Mesendoderm (in vitro differentiated cells): Measurements from ENCODE around the gene OR11H7. TPM values are rescaled to one million over a fixed set of nuclear protein-coding genes. Genes with fewer than 3 reads are reported as not detected.

Source experiments
- DNase-seq: peaks from one replicate; pipeline ENCODE4 v3.0.0; 2013
- H2AK5ac ChIP-seq: 2 replicates; pipeline ENCODE4 v1.6.1; 2013; ENCODE audit warnings: low read length, inconsistent platforms
- H2BK120ac ChIP-seq: 2 replicates; pipeline ENCODE4 v1.6.1; 2013; ENCODE audit warnings: low read depth, mild to moderate bottlenecking, low read length, moderate library complexity, mixed read lengths
- H2BK15ac ChIP-seq: replicated peaks from 2 replicates; pipeline ENCODE4 v1.6.1; 2013; ENCODE audit warnings: low read depth, mild to moderate bottlenecking, moderate library complexity
- H2BK5ac ChIP-seq: 2 replicates; pipeline ENCODE4 v1.6.1; 2013; ENCODE audit warnings: low read length, inconsistent platforms
- H3K18ac ChIP-seq: 2 replicates; pipeline ENCODE4 v1.6.1; 2013; ENCODE audit warnings: mild to moderate bottlenecking, low read length, mixed read lengths
- H3K23ac ChIP-seq: one replicate; pipeline ENCODE4 v1.6.1; 2013; ENCODE audit warnings: low read length
- H3K27ac ChIP-seq: 2 replicates; pipeline ENCODE4 v1.5.1; 2013; ENCODE audit warnings: low read depth, mild to moderate bottlenecking, inconsistent platforms, low read length, moderate library complexity
- H3K27me3 ChIP-seq: 2 replicates; pipeline ENCODE4 v1.6.1; 2013; ENCODE audit warnings: low read length, control low read depth, mild to moderate bottlenecking, inconsistent platforms; ENCODE audit not compliant: insufficient read depth, poor library complexity
- H3K36me3 ChIP-seq: 2 replicates; pipeline ENCODE4 v1.6.1; 2013; ENCODE audit warnings: low read length, inconsistent platforms; ENCODE audit not compliant: control insufficient read depth, insufficient read depth
- H3K4ac ChIP-seq: one replicate; pipeline ENCODE4 v1.6.1; 2013; ENCODE audit warnings: low read depth, mild to moderate bottlenecking, low read length, moderate library complexity
- H3K4me1 ChIP-seq: 2 replicates; pipeline ENCODE4 v1.6.1; 2013; ENCODE audit warnings: low read depth, low read length, inconsistent platforms; ENCODE audit not compliant: control insufficient read depth
- H3K4me2 ChIP-seq: 2 replicates; pipeline ENCODE4 v1.6.1; 2013; ENCODE audit warnings: low read length
- H3K4me3 ChIP-seq: 2 replicates; pipeline ENCODE4 v1.5.1; 2013; ENCODE audit warnings: mild to moderate bottlenecking, low read length
- H3K56ac ChIP-seq: one replicate; pipeline ENCODE4 v1.6.1; 2013; ENCODE audit warnings: low read length
- H3K79me1 ChIP-seq: 2 replicates; pipeline ENCODE4 v1.6.1; 2013; ENCODE audit warnings: low read length, inconsistent platforms
- H3K79me2 ChIP-seq: 2 replicates; pipeline ENCODE4 v1.6.1; 2013; ENCODE audit warnings: mild to moderate bottlenecking, low read length; ENCODE audit not compliant: control insufficient read depth, insufficient read depth
- H3K9ac ChIP-seq: 2 replicates; pipeline ENCODE4 v1.6.1; 2013; ENCODE audit warnings: low read length, inconsistent platforms
- H4K5ac ChIP-seq: one replicate; pipeline ENCODE4 v1.6.1; 2013; ENCODE audit warnings: low read length
- H4K8ac ChIP-seq: one replicate; pipeline ENCODE4 v1.6.1; 2013; ENCODE audit warnings: low read depth, mild to moderate bottlenecking, control low read depth, low read length, moderate library complexity
- WGBS: extraction: QIAGEN DNeasy Blood & Tissue Kit; methylation state at CpG from one replicate; pipeline ENCODE4 v1.1.7; 2013; ENCODE audit warnings: low lambda C conversion rate, missing lambda C conversion rate; ENCODE audit not compliant: insufficient coverage; ENCODE audit errors: extremely low coverage; 5-methylcytosine and 5-hydroxymethylcytosine counted together
- polyA plus RNA-seq, 2 experiments: library from polyadenylated mRNA; stranded (reverse); fragments of 200-250 nt; gene quantifications; one replicate each; pipeline ENCODE4 v1.2.3, GENCODE V29; 2013

The OR11H7 gene
- polyA plus RNA-seq (2013, experiment 1 of 2) = not detected
- polyA plus RNA-seq (2013, experiment 2 of 2) = not detected

DNA sequence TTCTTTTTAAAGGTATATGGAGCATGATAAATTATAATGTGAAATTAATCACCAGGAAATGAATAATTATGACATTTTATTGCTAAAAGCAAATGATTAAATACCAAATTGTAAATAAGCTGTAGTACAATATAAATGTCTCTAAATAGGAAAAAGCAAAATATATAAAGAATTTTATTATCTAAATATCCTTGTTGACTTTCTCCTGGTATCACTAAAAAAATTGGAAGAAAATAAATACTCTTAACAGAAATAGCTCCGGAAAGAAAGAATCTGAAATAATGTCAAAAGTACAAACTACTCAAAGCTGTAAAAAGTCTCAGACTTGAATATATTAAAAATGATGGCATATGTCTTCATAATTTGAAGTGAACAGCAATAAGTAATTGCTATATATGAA is at the start of gene OR11H7:
OR11H7 (plus strand) TSS at position 301 of the 400 bp plus-strand sequence.
- Histone ChIP-seq H3K4me2 (no peak within 1 kb of the TSS), H3K79me1 (no peaks in the 10 kb centered on the region), H3K9ac (no peak within 1 kb of the TSS), H4K8ac (no peak within 1 kb of the TSS), H3K18ac (no peak within 1 kb of the TSS), H2BK15ac (no peak within 1 kb of the TSS), H3K56ac (no peak within 1 kb of the TSS), H3K79me2 (no peaks in the 10 kb centered on the region), H3K23ac (no peak within 1 kb of the TSS), H3K4ac (no peak within 1 kb of the TSS), H3K36me3 (no peaks in the 10 kb centered on the region), H3K4me1 (no peaks in the 10 kb centered on the region), H2AK5ac (no peak within 1 kb of the TSS), H3K27me3 (no peaks in the 10 kb centered on the region), H2BK5ac (no peak within 1 kb of the TSS), H2BK120ac (no peak within 1 kb of the TSS), H3K27ac (no peak within 1 kb of the TSS), H4K5ac (no peak within 1 kb of the TSS), H3K4me3 (peak within 1 kb of the TSS; percentile 7)
- WGBS = no CpG with 5 or more reads among the region's 1 CpG
- DNase-seq = no peak

DNA sequence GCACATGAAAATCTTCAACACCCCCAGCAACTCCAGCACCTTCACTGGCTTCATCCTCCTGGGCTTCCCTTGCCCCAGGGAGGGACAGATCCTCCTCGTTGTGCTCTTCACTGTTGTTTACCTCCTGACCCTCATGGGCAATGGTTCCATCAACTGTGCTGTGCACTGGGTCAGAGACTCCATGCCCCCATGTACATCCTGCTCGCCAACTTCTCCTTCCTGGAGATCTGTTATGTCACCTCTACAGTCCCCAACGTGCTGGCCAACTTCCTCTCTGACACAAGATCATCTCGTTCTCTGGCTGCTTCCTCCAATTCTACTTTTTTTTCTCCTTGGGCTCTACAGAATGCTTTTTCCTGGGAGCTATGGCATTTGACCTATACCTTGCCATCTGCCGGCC is 49.6 kb upstream of the OR11H7 start:
- Histone ChIP-seq H3K4me3 (no peak overlapping the region), H3K36me3 (no peaks in the 10 kb centered on the region), H3K56ac (no peak overlapping the region), H3K18ac (no peak overlapping the region), H4K8ac (no peak overlapping the region), H3K4me2 (no peak overlapping the region), H3K79me2 (no peaks in the 10 kb centered on the region), H3K4ac (no peak overlapping the region), H2BK15ac (no peak overlapping the region), H2AK5ac (no peak overlapping the region), H3K27me3 (no peaks in the 10 kb centered on the region), H3K79me1 (no peaks in the 10 kb centered on the region), H2BK120ac (no peak overlapping the region), H3K4me1 (no peaks in the 10 kb centered on the region), H3K27ac (no peak overlapping the region), H3K9ac (no peak overlapping the region), H2BK5ac (no peak overlapping the region), H4K5ac (no peak overlapping the region), H3K23ac (no peak overlapping the region)
- no peak for DNase-seq
- no CpG with 5 or more reads among the region's 5 CpGs for WGBS

DNA sequence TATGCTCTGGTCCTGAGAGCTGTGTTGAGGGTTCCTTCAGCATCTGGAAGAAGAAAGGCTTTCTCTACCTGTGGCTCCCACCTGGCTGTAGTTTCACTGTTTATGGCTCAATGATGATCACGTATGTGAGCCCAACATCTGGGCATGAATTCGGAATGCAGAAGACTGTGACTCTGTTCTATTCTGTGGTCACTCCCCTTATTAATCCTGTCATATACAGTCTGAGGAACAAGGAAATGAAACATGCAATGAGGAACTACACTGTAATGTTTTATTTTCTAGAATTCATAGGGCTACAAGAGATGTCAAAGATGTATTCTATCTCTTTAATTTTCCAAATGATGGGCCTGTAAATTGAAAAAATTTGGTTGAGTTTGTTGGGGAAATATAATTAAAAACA is 48.9 kb upstream of the OR11H7 start:
- no peak for DNase-seq
- H3K18ac ChIP-seq = no peak overlapping the region

DNA sequence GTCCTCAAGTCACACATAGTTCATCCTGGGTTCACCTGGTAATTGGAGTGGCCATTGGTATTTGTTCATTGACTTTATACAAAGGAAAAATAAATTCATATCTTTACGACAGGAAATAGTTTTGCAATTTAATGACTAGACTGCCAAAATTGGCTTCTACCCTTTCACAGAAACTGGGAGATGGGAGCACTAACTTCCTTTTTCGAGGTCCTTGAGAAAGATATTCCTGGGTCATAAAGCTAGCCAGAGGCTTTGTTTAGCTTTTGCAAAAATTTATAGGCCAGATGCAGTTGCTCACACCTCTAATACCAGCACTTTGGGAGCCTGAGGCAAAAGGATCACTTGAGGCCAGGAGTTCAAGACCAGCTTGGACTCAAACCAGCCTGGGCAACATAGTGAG is 48.3 kb upstream of the OR11H7 start:
- WGBS = no CpG with 5 or more reads among the region's 2 CpGs
- Histone ChIP-seq H3K56ac (no peak overlapping the region), H2BK120ac (no peak overlapping the region), H4K5ac (no peak overlapping the region), H2BK15ac (no peak overlapping the region), H3K4ac (no peak overlapping the region), H3K4me3 (no peak overlapping the region), H3K36me3 (no peaks in the 10 kb centered on the region), H3K18ac (no peak overlapping the region), H4K8ac (no peak overlapping the region), H2BK5ac (no peak overlapping the region), H3K27ac (no peak overlapping the region), H2AK5ac (no peak overlapping the region), H3K79me1 (no peaks in the 10 kb centered on the region), H3K79me2 (no peaks in the 10 kb centered on the region), H3K4me1 (no peaks in the 10 kb centered on the region), H3K9ac (no peak overlapping the region), H3K23ac (no peak overlapping the region), H3K4me2 (no peak overlapping the region), H3K27me3 (no peaks in the 10 kb centered on the region)
- no peak for DNase-seq

More for the DNA sequence above, 48.9 kb upstream of the OR11H7 start:
- Histone ChIP-seq H3K36me3 (no peaks in the 10 kb centered on the region), H3K23ac (no peak overlapping the region), H3K4me2 (no peak overlapping the region), H2BK120ac (no peak overlapping the region), H2AK5ac (no peak overlapping the region), H3K56ac (no peak overlapping the region), H4K5ac (no peak overlapping the region), H3K4me1 (no peaks in the 10 kb centered on the region), H3K4ac (no peak overlapping the region), H4K8ac (no peak overlapping the region), H2BK5ac (no peak overlapping the region), H3K4me3 (no peak overlapping the region), H3K79me1 (no peaks in the 10 kb centered on the region), H3K9ac (no peak overlapping the region), H3K27ac (no peak overlapping the region), H3K27me3 (no peaks in the 10 kb centered on the region), H3K79me2 (no peaks in the 10 kb centered on the region), H2BK15ac (no peak overlapping the region)
- no CpG with 5 or more reads among the region's 2 CpGs for WGBS

DNA sequence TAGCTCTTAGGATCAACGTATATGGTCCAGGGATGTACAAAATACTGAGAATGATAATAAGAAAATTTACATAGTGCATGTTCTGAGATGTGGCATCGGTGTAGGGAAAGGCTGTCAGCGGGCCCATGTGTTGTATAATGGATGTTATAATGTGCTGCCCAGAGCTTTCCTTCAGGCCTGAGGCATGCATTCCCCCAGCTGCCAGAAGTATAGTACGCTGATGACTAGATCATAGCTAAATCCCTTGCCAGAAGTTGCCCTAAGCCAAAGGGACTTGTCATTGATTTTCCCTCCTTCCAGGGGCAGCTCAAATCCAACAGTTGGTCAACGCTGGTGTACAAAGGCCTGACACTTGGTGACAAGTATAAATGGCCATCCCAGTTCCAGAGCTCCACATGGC is 44.6 kb upstream of the OR11H7 start:
- H3K79me1 ChIP-seq = no peaks in the 10 kb centered on the region
- no CpG with 5 or more reads among the region's 5 CpGs for WGBS
- H3K18ac ChIP-seq = no peak overlapping the region
- H3K36me3 ChIP-seq = no peaks in the 10 kb centered on the region
- peak overlapping the region; percentile 8 for H3K4me3 ChIP-seq
- no peak overlapping the region for H2AK5ac ChIP-seq
- H3K4me1 ChIP-seq = no peaks in the 10 kb centered on the region
- no peak overlapping the region for H3K4ac ChIP-seq
- H3K79me2 ChIP-seq = no peaks in the 10 kb centered on the region
- H3K4me2 ChIP-seq = no peak overlapping the region
- H2BK5ac ChIP-seq = no peak overlapping the region
- H4K8ac ChIP-seq = no peak overlapping the region
- H2BK15ac ChIP-seq = no peak overlapping the region
- no peak overlapping the region for H3K23ac ChIP-seq
- no peak overlapping the region for H3K56ac ChIP-seq
- no peak overlapping the region for H3K9ac ChIP-seq
- DNase-seq = no peak
- no peak overlapping the region for H3K27ac ChIP-seq
- H2BK120ac ChIP-seq = no peak overlapping the region
- H3K27me3 ChIP-seq = no peaks in the 10 kb centered on the region
- H4K5ac ChIP-seq = no peak overlapping the region

DNA sequence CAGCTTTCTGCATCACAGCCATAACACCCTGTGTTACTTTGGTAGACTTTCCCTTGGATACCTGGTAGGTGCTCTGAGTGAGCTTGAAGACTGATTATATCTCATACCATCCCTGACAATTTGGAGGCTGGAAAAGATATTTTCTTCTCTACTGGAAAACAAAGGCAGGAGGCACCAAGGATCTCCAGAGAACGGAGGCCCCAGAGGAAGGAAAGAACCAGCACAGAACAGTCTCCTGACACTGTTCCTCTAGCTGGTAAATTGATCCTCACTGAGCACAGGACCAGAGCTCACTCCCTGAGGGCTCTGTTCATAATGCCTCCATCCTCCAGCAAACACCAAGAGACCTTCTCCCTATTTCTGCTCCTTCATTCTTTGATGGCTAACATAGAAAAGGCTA is 38.2 kb upstream of the OR11H7 start, which contains the start of gene OR11G2:
OR11G2 (plus strand) TSS at position 301 of the 400 bp plus-strand sequence. CDS start 6,542 bp downstream, outside the sequence.
- no peak within 1 kb of the TSS for H3K18ac ChIP-seq
- no peaks in the 10 kb centered on the region for H3K27me3 ChIP-seq
- H3K23ac ChIP-seq = no peak within 1 kb of the TSS
- no peak within 1 kb of the TSS for H3K27ac ChIP-seq
- H3K36me3 ChIP-seq = no peaks in the 10 kb centered on the region
- no peak within 1 kb of the TSS for H2BK120ac ChIP-seq
- no peak within 1 kb of the TSS for H2BK15ac ChIP-seq
- H2AK5ac ChIP-seq = no peak within 1 kb of the TSS
- no peak within 1 kb of the TSS for H3K4ac ChIP-seq
- no peak within 1 kb of the TSS for H2BK5ac ChIP-seq
- H3K56ac ChIP-seq = no peak within 1 kb of the TSS
- no peak within 1 kb of the TSS for H3K9ac ChIP-seq
- WGBS = no CpG with 5 or more reads among the region's 1 CpG
- H3K79me2 ChIP-seq = no peaks in the 10 kb centered on the region
- H4K8ac ChIP-seq = no peak within 1 kb of the TSS
- H3K79me1 ChIP-seq = no peaks in the 10 kb centered on the region
- H3K4me2 ChIP-seq = no peak within 1 kb of the TSS
- no peak within 1 kb of the TSS for H3K4me3 ChIP-seq
- H3K4me1 ChIP-seq = no peaks in the 10 kb centered on the region
- no peak within 1 kb of the TSS for H4K5ac ChIP-seq
- no peak for DNase-seq
